HEK293 (cell line): ENCODE data around the gene DUSP16.

Experiments
- CTCF ChIA-PET: fragments of 350-600 bp; formaldehyde crosslinking; extraction: SDS; loops from one replicate; lab custom pipeline; 2021; ENCODE audit warnings: antibody characterized with exemption; lab: Yijun Ruan, JAX
- POLR2A ChIA-PET: fragments of 300-600 bp; formaldehyde crosslinking; extraction: SDS; loops from one replicate; lab custom pipeline; 2020; ENCODE audit warnings: antibody characterized with exemption, inconsistent platforms; lab: Yijun Ruan, JAX
- H3K27ac ChIP-seq: fragments of 200-500 bp; sonication (Bioruptor generic); 2 replicates; pipeline ENCODE4 v1.5.1; 2014; ENCODE audit warnings: low read depth, low read length, control low read depth, inconsistent platforms; ENCODE audit errors: extremely low read depth
- H3K36me3 ChIP-seq, 2 experiments: fragments of 200-500 bp in 1 of 2; sonication (Bioruptor generic) in 1 of 2; 1 replicate in 1 of 2; 2 replicates in 1 of 2; pipeline ENCODE4 v1.5.1; 2014 to 2017; ENCODE audit warnings: inconsistent platforms in 2 of 2, low read length in 2 of 2; ENCODE audit not compliant: control insufficient read depth in 2 of 2, insufficient read depth in 1 of 2
- H3K4me1 ChIP-seq: fragments of 200-500 bp; sonication (Bioruptor generic); 2 replicates; pipeline ENCODE4 v1.5.1; 2014; ENCODE audit warnings: mild to moderate bottlenecking, low read length, inconsistent platforms; ENCODE audit not compliant: control insufficient read depth, insufficient read depth
- H3K4me3 ChIP-seq: 2 replicates; pipeline ENCODE4 v1.5.1; 2011; ENCODE audit warnings: low read depth, mild to moderate bottlenecking, control low read depth, low read length, moderate library complexity
- H3K9me3 ChIP-seq: fragments of 200-500 bp; sonication (Bioruptor generic); 2 replicates; pipeline ENCODE4 v1.5.1; 2014; ENCODE audit warnings: low read depth, low read length, inconsistent platforms; ENCODE audit not compliant: control insufficient read depth, insufficient read depth
- KLF1 ChIP-seq: fragments of 450-650 bp; formaldehyde crosslinking; IDR thresholded peaks from 2 replicates; pipeline ENCODE4 v1.5.1; 2016; ENCODE audit warnings: missing biosample characterization, missing genetic modification characterization
- PRDM6 ChIP-seq: fragments of 450-650 bp; formaldehyde crosslinking; IDR thresholded peaks from 2 replicates; pipeline ENCODE4 v1.5.1; 2017; ENCODE audit warnings: missing biosample characterization, missing genetic modification characterization
- REST ChIP-seq: fragments of 450-650 bp; formaldehyde crosslinking; IDR thresholded peaks from 2 replicates; pipeline ENCODE4 v1.5.1; 2016; ENCODE audit warnings: missing biosample characterization, missing genetic modification characterization
- SP3 ChIP-seq: fragments of 450-650 bp; formaldehyde crosslinking; IDR thresholded peaks from 2 replicates; pipeline ENCODE4 v1.5.1; 2016; ENCODE audit warnings: missing biosample characterization, missing genetic modification characterization
- ZBTB11 ChIP-seq: fragments of 450-650 bp; formaldehyde crosslinking; conservative IDR thresholded peaks from 2 replicates; pipeline ENCODE4 v1.5.1; 2016; ENCODE audit warnings: low read depth, missing biosample characterization, missing genetic modification characterization
- ZBTB44 ChIP-seq: fragments of 450-650 bp; IDR thresholded peaks from 2 replicates; pipeline ENCODE4 v1.5.1; 2018; ENCODE audit warnings: missing biosample characterization, mild to moderate bottlenecking, missing genetic modification characterization
- ZFP3 ChIP-seq: fragments of 450-650 bp; formaldehyde crosslinking; IDR thresholded peaks from 2 replicates; pipeline ENCODE4 v1.5.1; 2016; ENCODE audit warnings: low read depth, missing biosample characterization, missing genetic modification characterization
- ZFP69B ChIP-seq: fragments of 450-650 bp; formaldehyde crosslinking; IDR thresholded peaks from 2 replicates; pipeline ENCODE4 v1.5.1; 2016; ENCODE audit warnings: missing biosample characterization, missing genetic modification characterization
- ZNF10 ChIP-seq: fragments of 450-650 bp; formaldehyde crosslinking; IDR thresholded peaks from 2 replicates; pipeline ENCODE4 v1.5.1; 2017; ENCODE audit warnings: missing biosample characterization, missing genetic modification characterization
- ZNF112 ChIP-seq: fragments of 450-650 bp; formaldehyde crosslinking; IDR thresholded peaks from 2 replicates; pipeline ENCODE4 v1.5.0; 2017; ENCODE audit warnings: missing biosample characterization, missing genetic modification characterization
- ZNF155 ChIP-seq: fragments of 450-650 bp; formaldehyde crosslinking; IDR thresholded peaks from 2 replicates; pipeline ENCODE4 v1.5.1; 2016; ENCODE audit warnings: missing biosample characterization, missing genetic modification characterization
- ZNF23 ChIP-seq: fragments of 450-650 bp; formaldehyde crosslinking; IDR thresholded peaks from 2 replicates; pipeline ENCODE4 v1.5.1; 2016; ENCODE audit warnings: missing biosample characterization, missing genetic modification characterization, borderline replicate concordance
- ZNF280C ChIP-seq: fragments of 450-650 bp; formaldehyde crosslinking; IDR thresholded peaks from 2 replicates; pipeline ENCODE4 v1.5.1; 2016; ENCODE audit warnings: missing biosample characterization, missing genetic modification characterization
- ZNF513 ChIP-seq: fragments of 450-650 bp; IDR thresholded peaks from 2 replicates; pipeline ENCODE4 v1.5.1; 2018; ENCODE audit warnings: missing biosample characterization, missing genetic modification characterization
- ZNF548 ChIP-seq: fragments of 450-650 bp; formaldehyde crosslinking; IDR thresholded peaks from 2 replicates; pipeline ENCODE4 v1.5.1; 2016; ENCODE audit warnings: missing biosample characterization, missing genetic modification characterization
- ZNF560 ChIP-seq: fragments of 450-650 bp; formaldehyde crosslinking; IDR thresholded peaks from 2 replicates; pipeline ENCODE4 v1.5.1; 2017; ENCODE audit warnings: missing biosample characterization, missing genetic modification characterization, borderline replicate concordance
- ZNF626 ChIP-seq: fragments of 450-650 bp; sonication (Bioruptor Pico); formaldehyde crosslinking; IDR thresholded peaks from 2 replicates; pipeline ENCODE4 v1.5.1; 2018; ENCODE audit warnings: missing biosample characterization, missing genetic modification characterization, inconsistent platforms
- ZNF664 ChIP-seq: fragments of 450-650 bp; formaldehyde crosslinking; IDR thresholded peaks from 2 replicates; pipeline ENCODE4 v1.5.1; 2016; ENCODE audit warnings: missing biosample characterization, missing genetic modification characterization
- ZNF830 ChIP-seq: fragments of 450-650 bp; IDR thresholded peaks from 2 replicates; pipeline ENCODE4 v1.5.0; 2018; ENCODE audit warnings: missing biosample characterization, missing genetic modification characterization, low read depth, mild to moderate bottlenecking, moderate library complexity

Gene DUSP16

GRCh38 chr12:12482959-12483358, 79.7 kb downstream of the DUSP16 start (continued):
- no peak for TF ChIP-seq ZNF548 (tag by site-specific recombination)
- TF ChIP-seq SP3: no peak
- TF ChIP-seq ZNF513 (tag by site-specific recombination): no peak
- TF ChIP-seq ZNF155 (tag by site-specific recombination): no peak
- TF ChIP-seq, all 188 proteins: peak for 0

- Histone ChIP-seq H3K27ac (no peak overlapping the region), H3K4me1 (no peaks in the 10 kb centered on the region), H3K9me3 (no peaks in the 10 kb centered on the region), H3K4me3 (no peak overlapping the region), H3K36me3 (peaks cover 9 to 51% of the 10 kb centered on the region in 2 experiments)
- ChIA-PET POLR2A (no interaction called here), CTCF (no interaction called here)
- TF ChIP-seq ZNF10 (tag by site-specific recombination): no peak
- no peak for TF ChIP-seq ZBTB11 (tag by site-specific recombination)
- no peak for TF ChIP-seq ZNF23 (tag by site-specific recombination)
- TF ChIP-seq ZNF664: no peak
Measured at GRCh38 chr12:12482150-12482761, 80.4 kb downstream of the DUSP16 start.

GRCh38 chr12:12481631-12482030, 81.0 kb downstream of the DUSP16 start:
- Histone ChIP-seq H3K4me3 (no peak overlapping the region), H3K4me1 (no peaks in the 10 kb centered on the region), H3K36me3 (peaks cover 9 to 54% of the 10 kb centered on the region in 2 experiments), H3K27ac (no peak overlapping the region), H3K9me3 (no peaks in the 10 kb centered on the region)
- CTCF ChIA-PET: interaction anchor here (0.7 kb wide), 1 partner anchor 42 kb away, joined by 4 read pairs; no protein-coding TSS in a partner anchor
- POLR2A ChIA-PET: no interaction called here
- TF ChIP-seq ZNF830 (tag by site-specific recombination): no peak
- TF ChIP-seq ZFP3 (tag by site-specific recombination): no peak
- no peak for TF ChIP-seq KLF1 (tag by site-specific recombination)
- TF ChIP-seq PRDM6 (tag by site-specific recombination): no peak
- no peak for TF ChIP-seq ZNF112 (tag by site-specific recombination)
- no peak for TF ChIP-seq ZBTB44
- TF ChIP-seq ZFP69B (tag by site-specific recombination): no peak
- no peak for TF ChIP-seq ZNF280C (tag by site-specific recombination)
- no peak for TF ChIP-seq ZNF560
- no peak for TF ChIP-seq REST (tag by site-specific recombination)
- no peak for TF ChIP-seq ZNF626 (tag by site-specific recombination)
